Heart left ventricle (tissue), 16 donors: ENCODE data around the gene MATK. TPM values are rescaled to one million over a fixed set of nuclear protein-coding genes. Genes with fewer than 3 reads are reported as not detected.

Experiments
- ATAC-seq, 4 donors: fragments of 200-7000 bp; cut with Tn5 transposase; one replicate each; pipeline ENCODE4 v1.9.1; 2020 to 2022; ENCODE audit warnings: moderate library complexity in 4 of 4, mild to moderate bottlenecking in 3 of 4, moderate number of reproducible peaks in 1 of 4
- DNase-seq, 5 donors: peaks; one replicate each; pipeline ENCODE4 v3.0.0-alpha.2; 2020
- H3K27ac ChIP-seq, 12 donors: fragments of 200-600 bp; sonication (generic) in 4 of 12; one replicate each; pipeline versions ENCODE4 v1.5.0 to v1.8.0; 2016 to 2022; ENCODE audit warnings: mild to moderate bottlenecking in 2 of 12
- H3K27me3 ChIP-seq, 9 donors: fragments of 200-600 bp; sonication (generic) in 2 of 9; one replicate each; pipeline versions ENCODE4 v1.5.1 to v1.8.0; 2016 to 2022; ENCODE audit warnings: mild to moderate bottlenecking in 3 of 9
- H3K36me3 ChIP-seq, 9 donors: fragments of 200-600 bp; sonication (generic) in 2 of 9; one replicate each; pipeline versions ENCODE4 v1.5.0 to v1.8.0; 2018 to 2022; ENCODE audit warnings: mild to moderate bottlenecking in 2 of 9
- H3K4me1 ChIP-seq, 12 donors: fragments of 200-600 bp; sonication (generic) in 4 of 12; one replicate each; pipeline versions ENCODE4 v1.5.0 to v1.8.0; 2016 to 2022; ENCODE audit warnings: mild to moderate bottlenecking in 3 of 12
- H3K4me3 ChIP-seq, 12 donors: fragments of 200-600 bp; sonication (generic) in 4 of 12; one replicate each; pipeline versions ENCODE4 v1.5.0 to v1.8.0; 2017 to 2022; ENCODE audit warnings: mild to moderate bottlenecking in 9 of 12, moderate library complexity in 4 of 12
- H3K9me3 ChIP-seq, 12 donors: fragments of 200-600 bp; sonication (generic) in 4 of 12; one replicate each; pipeline versions ENCODE4 v1.5.0 to v1.8.0; 2016 to 2022; ENCODE audit warnings: mild to moderate bottlenecking in 1 of 12
- CTCF ChIP-seq, 12 donors: fragments of 200-600 bp; sonication (generic) in 4 of 12; IDR thresholded peaks; one replicate each; pipeline versions ENCODE4 v1.5.0 to v1.8.0; 2018 to 2022; ENCODE audit warnings: antibody characterized with exemption in 12 of 12, mild to moderate bottlenecking in 5 of 12
- POLR2A ChIP-seq, 2 donors: fragments of 450-650 bp; IDR thresholded peaks; one replicate each; pipeline ENCODE4 v1.6.1; 2017; ENCODE audit warnings: antibody characterized with exemption in 2 of 2, mild to moderate bottlenecking in 2 of 2, moderate library complexity in 2 of 2
- WGBS, 4 donors: extraction: QIAGEN DNeasy Blood & Tissue Kit in 2 of 4; methylation state at CpG; one replicate each; pipeline versions ENCODE4 v1.1.5 to v1.1.7; 2013 to 2018; 5-methylcytosine and 5-hydroxymethylcytosine counted together
- intact Hi-C, 10 donors: fragments of 100-400 bp; cut with DNase I; formaldehyde crosslinking; loops; one replicate each; pipeline versions ENCODE4 v1.11.1 to v1.14.2; 2022
- polyA plus RNA-seq, 2 donors: library from polyadenylated mRNA; stranded (reverse); fragments of 200-250 nt; gene quantifications; one replicate each; pipeline ENCODE4 v1.2.3, GENCODE V29; 2013
- total RNA-seq, 9 donors: library from RNA; depleted of rRNA in 2 of 9; stranded (reverse); fragments of >200 nt in 2 of 9; fragmentation: NEBNext Ultra II Directional in 3 of 9; extraction: Animal tissue kit (Norgen Biotek cat#: 25700) in 3 of 9; gene quantifications; one replicate each; pipeline versions ENCODE4 v1.1.0 to v1.2.4, GENCODE V29; 2016 to 2023
- donor health status: ischemic (EF 13 %, LVEDD 7.1; RV severe dilation, severe dysfunction).
- donor health status: healthy with polysubstance abuse.
- donor health status: DM: no; HTN: yes; CAD: no.
- donor health status: DM: no; HTN: no; CAD: no.
- donor health status: ischemic (EF 25% LVEDD 6.9; RV normal size, moderate dysfunction).
- donor health status: ischemic (EF 25% LVEDD 5.7; RV mildly dilated, moderate dysfunction).
- donor health status: healthy.
- donor health status: DM: yes; HTN: yes; CAD: no.
- donor health status: ischemic (EF 35%, LVEDD 5.7; RV mildly dilated, moderate dysfunction).
- donor health status: nonischemic (EF 11% LVEDD 7.7; RV severe dilation, severe dysfunction).
- donor health status: DM: yes; HTN: yes; CAD: no.
- donor health status: PGD.
- donor health status: ischemic (EF 29% LVEDD 5.4; RV normal size, mild dysfunction).
- donor health status: nonischemic (EF 23%, LVEDD 6.1; RV moderate dilation, normal function).

Gene MATK
- total and polyA plus RNA-seq, 11 donors, result 0.20 to 8.9 (median 0.70) TPM

GRCh38 chr19:3748965-3749364 is 37.2 kb downstream of the MATK start:
- H3K27ac ChIP-seq, result no peak overlapping the region
- no peak for TF ChIP-seq CTCF (IDR thresholded peaks at IDR 0.05)
- TF ChIP-seq POLR2A (IDR thresholded peaks at IDR 0.05), result no peak
- DNase-seq (no peak), ATAC-seq (no peak)
- peaks cover 0 to 48% (median 34%) of the 10 kb centered on the region in 9 donors for H3K36me3 ChIP-seq
- no peaks in the 10 kb centered on the region for H3K4me1 ChIP-seq
- intact Hi-C loops, result no loop called here
- H3K4me3 ChIP-seq, result no peak overlapping the region
- H3K9me3 ChIP-seq, result no peaks in the 10 kb centered on the region
- peaks cover 0 to 4% (median 0%) of the 10 kb centered on the region in 9 donors for H3K27me3 ChIP-seq
- WGBS, 4 donors, result 79 to 88% (median 86%) methylated on average over 8 of the region's 8 CpGs

GRCh38 chr19:3746371-3747056 is 39.7 kb downstream of the MATK start:
- no peak overlapping the region for H3K27ac ChIP-seq
- intact Hi-C loops, result no loop called here
- 67 to 73% (median 68%) methylated on average over 30 to 31 of the region's 31 CpGs for WGBS, 4 donors
- H3K27me3 ChIP-seq, result peaks cover 0 to 4% (median 0%) of the 10 kb centered on the region in 9 donors
- H3K9me3 ChIP-seq, result no peaks in the 10 kb centered on the region
- H3K4me1 ChIP-seq, result no peaks in the 10 kb centered on the region
- H3K36me3 ChIP-seq, result peaks cover 0 to 23% (median 15%) of the 10 kb centered on the region in 9 donors
- no peak overlapping the region for H3K4me3 ChIP-seq
- DNase-seq (no peak), ATAC-seq (no peak)
- TF ChIP-seq CTCF (IDR thresholded peaks at IDR 0.05), result no peak
- TF ChIP-seq POLR2A (IDR thresholded peaks at IDR 0.05), result no peak

GRCh38 chr19:3745363-3746045 is 40.7 kb downstream of the MATK start:
- 58 to 71% (median 66%) methylated on average over 5 to 8 of the region's 8 CpGs for WGBS, 4 donors
- TF ChIP-seq CTCF (IDR thresholded peaks at IDR 0.05), result no peak
- no peak for TF ChIP-seq POLR2A (IDR thresholded peaks at IDR 0.05)
- Histone ChIP-seq H3K36me3 (peaks cover 0 to 13% (median 8%) of the 10 kb centered on the region in 9 donors), H3K27me3 (peaks cover 0 to 4% (median 0%) of the 10 kb centered on the region in 9 donors), H3K4me3 (no peak overlapping the region), H3K4me1 (no peaks in the 10 kb centered on the region), H3K27ac (no peak overlapping the region), H3K9me3 (no peaks in the 10 kb centered on the region)
- intact Hi-C loops, result no loop called here
- DNase-seq, result no peak
- no peak for ATAC-seq

GRCh38 chr19:3743486-3743885 is 42.7 kb downstream of the MATK start:
- Histone ChIP-seq H3K27ac (no peak overlapping the region), H3K4me1 (no peaks in the 10 kb centered on the region), H3K36me3 (no peaks in the 10 kb centered on the region), H3K27me3 (peaks cover 0 to 4% (median 0%) of the 10 kb centered on the region in 9 donors), H3K4me3 (no peak overlapping the region), H3K9me3 (no peaks in the 10 kb centered on the region)
- intact Hi-C loops, result no loop called here
- 92 to 99% (median 97%) methylated on average over 2 of the region's 2 CpGs for WGBS, 4 donors
- ATAC-seq, result no peak
- DNase-seq, result no peak
- TF ChIP-seq POLR2A (IDR thresholded peaks at IDR 0.05), result no peak
- no peak for TF ChIP-seq CTCF (IDR thresholded peaks at IDR 0.05)
